HEK293T (cell line): Measurements from ENCODE around the gene MAPKAPK5.

Experiments used
- ELF4 ChIP-seq: fragments of 450-650 bp; IDR thresholded peaks from 2 replicates; pipeline ENCODE4 v1.6.1; 2017; ENCODE audit warnings: antibody characterized with exemption
- L3MBTL2 ChIP-seq: fragments of 450-650 bp; conservative IDR thresholded peaks from 2 replicates; pipeline ENCODE4 v1.6.1; 2016; ENCODE audit warnings: mild to moderate bottlenecking

- TF ChIP-seq ELF4 (peak; percentile 60), L3MBTL2 (peak; percentile 47; the same call in 1 of the 2 replicates)
Observed at GRCh38 chr12:111841750-111842555, at the start of gene MAPKAPK5.
